Measurements from ENCODE around the gene JAGN1. TPM values are rescaled to one million over a fixed set of nuclear protein-coding genes. Genes with fewer than 3 reads are reported as not detected.
"Not testable (repeated sequence)": the region's sequence is repeated elsewhere in the genome, so short reads cannot be mapped to it uniquely, and the experiment has no call there.

Gene JAGN1
- total RNA-seq, 1 donor from 2014 or later = 15.9 TPM

- FAIRE-seq = no peak
Measured at GRCh38 chr3:9915254-9916141, 25.1 kb downstream of the JAGN1 start.

DNA sequence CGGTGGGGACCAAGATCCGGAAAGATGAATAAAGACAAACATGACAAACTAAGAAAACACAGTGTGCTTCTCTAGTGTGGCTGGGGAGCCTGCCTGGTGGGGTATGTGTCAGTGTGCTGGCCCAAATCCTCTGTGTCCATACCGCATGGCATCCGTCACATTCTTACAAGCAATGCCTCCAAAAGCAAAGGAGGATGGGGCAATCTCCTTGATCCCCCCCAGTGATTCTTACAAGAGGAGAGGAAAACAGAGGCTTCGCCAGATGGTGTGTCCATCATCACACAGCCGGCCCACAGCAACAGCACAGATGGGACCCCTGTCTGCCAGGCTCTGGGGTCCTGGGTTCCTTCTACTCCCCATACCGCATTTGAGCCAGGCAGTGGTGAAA lies 25.9 kb downstream of the JAGN1 start:
- DNase-seq (ENCODE audit: low spot score in 2 of 2) = no peak
- no peak for FAIRE-seq

More at GRCh38 chr3:9915254-9916141, 25.1 kb downstream of the JAGN1 start:
- peak; percentile 49 to 66 for DNase-seq (ENCODE audit: low spot score in 2 of 2)

- FAIRE-seq (no peak), DNase-seq (ENCODE audit: low spot score in 2 of 2) (peak; percentile 43 to 67)
Measured at GRCh38 chr3:9916734-9917680, 26.6 kb downstream of the JAGN1 start, which contains the start of gene IL17RC. Gene IL17RC, plus strand, starts transcription at chr3:9917098. Its CDS starts 218 bp downstream, at chr3:9917316.

GRCh38 chr3:9917820-9918219 lies 27.4 kb downstream of the JAGN1 start:
- DNase-seq (ENCODE audit: low spot score in 2 of 2) (no peak), FAIRE-seq (no peak)

DNA sequence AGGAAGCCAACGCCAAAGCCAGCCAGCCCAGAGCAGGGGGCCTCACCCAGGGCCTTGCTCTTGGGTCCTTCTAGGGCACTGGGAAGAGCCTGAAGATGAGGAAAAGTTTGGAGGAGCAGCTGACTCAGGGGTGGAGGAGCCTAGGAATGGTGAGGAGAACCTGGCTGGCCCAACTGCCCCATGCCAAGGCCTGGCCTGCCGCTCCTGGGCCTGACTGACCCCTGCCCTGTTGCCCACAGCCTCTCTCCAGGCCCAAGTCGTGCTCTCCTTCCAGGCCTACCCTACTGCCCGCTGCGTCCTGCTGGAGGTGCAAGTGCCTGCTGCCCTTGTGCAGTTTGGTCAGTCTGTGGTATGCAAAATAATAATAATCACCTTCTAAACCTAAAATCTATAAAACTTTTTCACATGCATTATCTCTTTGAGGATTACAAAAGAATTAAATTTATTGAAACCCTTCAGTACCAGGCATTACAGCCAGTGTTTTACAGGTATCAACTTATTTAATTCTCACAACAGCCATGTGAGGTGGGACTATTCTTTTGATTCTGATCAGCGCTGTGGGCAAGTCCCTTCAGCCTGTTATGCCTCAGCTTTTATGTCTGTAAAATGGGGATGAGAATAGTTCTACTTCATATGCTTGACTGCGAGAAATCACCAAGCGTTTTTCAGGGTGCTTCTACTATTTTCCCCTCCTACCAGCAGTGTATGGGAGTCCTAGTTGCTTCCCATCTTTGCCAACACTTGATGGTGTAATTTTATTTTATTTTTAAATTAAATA lies 28.0 kb downstream of the JAGN1 start:
- DNase-seq (ENCODE audit: low spot score in 2 of 2) (no peak), FAIRE-seq (no peak)

DNA sequence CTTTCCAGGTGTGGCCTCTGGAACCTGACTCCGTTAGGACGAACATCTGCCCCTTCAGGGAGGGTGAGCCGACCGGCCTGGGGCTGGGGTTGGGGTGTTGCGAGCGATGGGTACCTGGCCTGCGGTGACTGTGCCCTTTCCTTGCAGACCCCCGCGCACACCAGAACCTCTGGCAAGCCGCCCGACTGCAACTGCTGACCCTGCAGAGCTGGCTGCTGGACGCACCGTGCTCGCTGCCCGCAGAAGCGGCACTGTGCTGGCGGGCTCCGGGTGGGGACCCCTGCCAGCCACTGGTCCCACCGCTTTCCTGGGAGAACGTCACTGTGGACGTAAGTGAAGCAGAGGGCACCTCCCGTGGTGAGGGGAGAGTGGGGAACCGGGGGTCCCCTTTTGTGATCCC lies 37.7 kb downstream of the JAGN1 start:
- DNase-seq (ENCODE audit: low spot score in 2 of 2) = no peak

DNA sequence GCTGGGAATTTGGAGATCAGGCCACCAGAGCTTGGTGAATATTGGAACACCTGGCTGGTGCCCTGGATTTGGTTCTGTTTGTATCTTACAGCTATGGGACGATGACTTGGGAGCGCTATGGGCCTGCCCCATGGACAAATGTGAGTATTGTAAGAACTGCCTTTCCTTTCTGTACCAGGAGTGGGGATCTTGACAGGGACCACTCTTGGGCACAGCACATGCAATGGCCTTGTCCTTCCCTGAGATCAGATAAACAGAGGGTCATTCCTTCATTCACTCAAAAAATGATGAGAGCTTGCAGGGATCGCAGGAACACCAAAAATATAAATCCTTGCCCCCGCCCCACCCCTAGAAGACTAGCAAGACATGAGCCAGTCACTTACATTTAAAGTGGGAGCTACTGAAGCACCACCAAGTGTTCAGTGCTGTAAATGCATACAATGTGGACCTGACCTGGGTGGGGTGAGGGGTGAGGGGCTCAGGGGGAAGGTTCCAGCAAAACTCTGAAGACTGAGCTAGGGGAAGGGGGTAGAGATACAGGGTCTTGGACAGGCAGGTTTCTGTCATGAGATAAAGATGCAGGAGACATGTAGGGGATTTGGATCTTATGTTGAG lies 40.5 kb downstream of the JAGN1 start:
- DNase-seq (ENCODE audit: low spot score in 2 of 2) (no peak), FAIRE-seq (no peak)

More for the DNA sequence above, 37.7 kb downstream of the JAGN1 start:
- FAIRE-seq = no peak

GRCh38 chr3:9932535-9932842 lies 42.1 kb downstream of the JAGN1 start:
- no peak for FAIRE-seq
- DNase-seq (ENCODE audit: low spot score in 2 of 2) = no peak

DNA sequence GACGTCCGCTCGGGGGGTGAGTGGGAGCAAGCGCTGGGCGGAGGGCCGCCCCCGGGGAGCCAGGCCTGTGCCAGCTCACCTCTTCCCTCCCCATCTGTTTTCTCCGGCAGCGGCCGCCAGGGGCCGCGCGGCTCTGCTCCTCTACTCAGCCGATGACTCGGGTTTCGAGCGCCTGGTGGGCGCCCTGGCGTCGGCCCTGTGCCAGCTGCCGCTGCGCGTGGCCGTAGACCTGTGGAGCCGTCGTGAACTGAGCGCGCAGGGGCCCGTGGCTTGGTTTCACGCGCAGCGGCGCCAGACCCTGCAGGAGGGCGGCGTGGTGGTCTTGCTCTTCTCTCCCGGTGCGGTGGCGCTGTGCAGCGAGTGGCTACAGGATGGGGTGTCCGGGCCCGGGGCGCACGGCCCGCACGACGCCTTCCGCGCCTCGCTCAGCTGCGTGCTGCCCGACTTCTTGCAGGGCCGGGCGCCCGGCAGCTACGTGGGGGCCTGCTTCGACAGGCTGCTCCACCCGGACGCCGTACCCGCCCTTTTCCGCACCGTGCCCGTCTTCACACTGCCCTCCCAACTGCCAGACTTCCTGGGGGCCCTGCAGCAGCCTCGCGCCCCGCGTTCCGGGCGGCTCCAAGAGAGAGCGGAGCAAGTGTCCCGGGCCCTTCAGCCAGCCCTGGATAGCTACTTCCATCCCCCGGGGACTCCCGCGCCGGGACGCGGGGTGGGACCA lies 42.6 kb downstream of the JAGN1 start:
- DNase-seq (ENCODE audit: low spot score in 2 of 2) = peak in 1 of 2 donors; percentile 65
- no peak for FAIRE-seq

DNA sequence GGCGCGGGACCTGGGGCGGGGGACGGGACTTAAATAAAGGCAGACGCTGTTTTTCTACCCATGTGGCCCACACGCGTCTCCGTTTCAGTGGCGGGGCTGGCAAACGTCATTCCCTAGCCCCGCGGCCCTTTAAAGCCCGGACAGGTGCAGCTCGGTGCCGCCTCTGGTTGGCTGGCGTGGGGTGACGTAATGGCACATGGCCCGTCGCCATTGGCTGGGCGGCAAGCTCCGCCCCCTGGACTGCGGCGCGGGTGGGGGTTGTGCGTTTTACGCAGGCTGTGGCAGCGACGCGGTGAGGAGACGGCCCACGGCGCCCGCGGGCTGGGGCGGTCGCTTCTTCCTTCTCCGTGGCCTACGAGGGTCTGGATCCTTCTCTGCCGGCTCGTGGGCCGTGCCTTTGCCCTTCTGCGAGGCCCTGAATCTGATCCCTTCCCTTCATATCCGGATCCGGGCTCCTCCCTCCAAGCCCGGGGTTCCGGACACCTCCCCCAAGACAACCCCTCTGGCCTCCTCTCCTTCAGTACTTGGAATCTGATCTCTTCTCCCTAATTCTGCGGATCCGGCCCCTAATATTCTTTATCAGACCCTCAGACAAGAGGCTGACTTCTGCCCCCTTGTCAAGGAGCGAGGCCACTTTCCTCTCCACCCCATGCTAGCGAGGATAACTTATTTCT lies 43.3 kb downstream of the JAGN1 start, which contains the start of gene CRELD1:
Gene CRELD1 (plus strand): TSS at position 274 of the 674 bp plus-strand sequence. CDS start 605 bp downstream, outside the sequence.
- FAIRE-seq = no peak
- DNase-seq (ENCODE audit: low spot score in 2 of 2) = peak; percentile 92 to 95

- DNase-seq (ENCODE audit: low spot score in 2 of 2) = no peak
Measured at GRCh38 chr3:9934235-9934621, 43.8 kb downstream of the JAGN1 start.

DNA sequence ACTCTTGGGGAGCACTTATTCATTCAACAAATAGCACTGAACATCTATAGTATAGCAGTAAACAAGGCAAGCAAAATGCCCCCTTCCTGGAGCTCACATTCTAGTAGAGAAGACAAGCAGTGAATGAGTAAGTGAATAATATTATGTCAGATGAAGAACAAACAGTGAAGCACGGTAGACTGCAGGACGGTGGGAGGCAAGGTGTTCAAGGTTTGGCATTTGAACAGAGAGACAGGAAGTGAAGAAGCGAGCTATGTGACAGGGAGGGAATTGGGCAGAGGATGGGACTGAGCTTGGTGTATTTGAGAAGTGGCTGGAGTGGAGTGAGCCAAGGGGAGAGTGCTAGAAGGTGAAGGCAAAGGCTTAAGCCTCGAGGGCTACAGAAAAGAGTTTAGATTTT lies 44.6 kb downstream of the JAGN1 start:
- DNase-seq (ENCODE audit: low spot score in 2 of 2) (no peak), FAIRE-seq (no peak)

More at GRCh38 chr3:9934235-9934621, 43.8 kb downstream of the JAGN1 start:
- FAIRE-seq = no peak

DNA sequence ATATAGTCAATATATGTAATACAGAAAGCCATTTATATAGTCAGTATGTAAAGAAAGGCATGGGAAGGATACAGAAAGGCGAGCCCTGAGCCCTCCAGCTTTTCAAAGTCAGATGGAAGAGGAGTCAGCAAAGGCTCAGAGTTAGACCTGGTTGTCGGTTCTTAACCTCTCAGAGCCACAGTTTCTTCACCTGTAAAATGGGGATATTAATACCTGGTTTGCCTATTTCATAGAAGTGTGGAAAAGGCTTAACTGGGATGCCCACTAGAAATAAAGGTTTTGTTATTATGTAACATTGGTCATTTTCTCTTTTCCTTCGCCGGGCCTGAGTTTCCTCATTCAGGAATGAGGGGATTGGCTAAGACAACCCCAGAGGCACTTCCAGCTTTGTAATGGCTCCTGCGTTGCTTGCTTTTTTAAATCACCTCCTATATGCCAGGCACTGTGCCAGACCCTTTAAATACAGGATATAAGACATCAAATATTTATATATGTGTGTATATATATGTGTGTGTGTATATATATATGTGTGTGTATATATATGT lies 45.6 kb downstream of the JAGN1 start:
- DNase-seq (ENCODE audit: low spot score in 2 of 2) (no peak), FAIRE-seq (no peak)

DNA sequence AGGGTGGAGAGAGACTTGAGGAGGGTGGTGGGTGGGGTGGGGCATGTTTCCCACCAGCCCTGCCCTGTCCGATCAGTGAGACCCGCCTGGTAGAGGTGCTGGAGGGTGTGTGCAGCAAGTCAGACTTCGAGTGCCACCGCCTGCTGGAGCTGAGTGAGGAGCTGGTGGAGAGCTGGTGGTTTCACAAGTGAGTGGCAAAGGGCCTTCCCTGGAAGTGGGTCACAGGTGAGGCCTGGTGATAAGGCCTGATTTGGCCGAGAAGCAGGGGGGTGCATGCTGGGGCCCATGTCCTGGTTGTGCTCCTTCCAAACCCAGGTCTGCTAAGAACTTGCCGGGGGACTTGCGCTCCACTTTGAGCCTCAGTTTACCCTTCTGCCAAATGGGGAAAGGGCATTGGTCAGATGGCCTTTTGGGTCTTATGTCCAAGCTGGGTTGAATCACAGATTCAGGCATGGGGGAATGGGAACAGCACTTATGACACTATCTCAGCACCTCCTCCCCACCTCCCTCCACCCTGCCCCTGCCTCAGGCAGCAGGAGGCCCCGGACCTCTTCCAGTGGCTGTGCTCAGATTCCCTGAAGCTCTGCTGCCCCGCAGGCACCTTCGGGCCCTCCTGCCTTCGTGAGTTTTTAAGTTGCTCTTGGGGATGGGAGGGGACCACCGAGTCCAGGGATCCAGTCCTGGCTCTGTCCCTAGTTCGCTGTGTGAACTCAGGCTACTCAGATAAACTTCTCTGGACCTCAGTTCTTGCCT lies 47.3 kb downstream of the JAGN1 start:
- FAIRE-seq (no peak), DNase-seq (ENCODE audit: low spot score in 2 of 2) (no peak)

- DNase-seq (ENCODE audit: low spot score in 2 of 2) (no peak), FAIRE-seq (no peak)
Measured at GRCh38 chr3:9938966-9939365, 48.6 kb downstream of the JAGN1 start.

- DNase-seq (ENCODE audit: low spot score in 2 of 2); FAIRE-seq: not testable (repeated sequence)
Measured at GRCh38 chr3:9939906-9940305, 49.5 kb downstream of the JAGN1 start.

GRCh38 chr3:9940746-9941145 lies 50.3 kb downstream of the JAGN1 start:
- no peak for DNase-seq (ENCODE audit: low spot score in 2 of 2)
- FAIRE-seq = no peak

- FAIRE-seq = no peak
- DNase-seq (ENCODE audit: low spot score in 2 of 2) = no peak
Measured at GRCh38 chr3:9942164-9942563, 51.8 kb downstream of the JAGN1 start.
